Loucy (cell line): ENCODE measurements around the gene PTPRQ.
"Not testable (repeated sequence)": the region's sequence is repeated elsewhere in the genome, so short reads cannot be mapped to it uniquely, and the experiment has no call there.

Experiments used
- H2AFZ ChIP-seq: fragments of 200-600 bp; sonication (generic); 2 replicates; pipeline ENCODE4 v1.6.0; 2016; ENCODE audit warnings: antibody characterized with exemption, mild to moderate bottlenecking, low read length, moderate library complexity
- H3F3A ChIP-seq: fragments of 200-600 bp; 2 replicates; pipeline ENCODE4 v1.6.0; 2016; ENCODE audit warnings: antibody characterized with exemption, low read depth, mild to moderate bottlenecking
- H3K27me3 ChIP-seq: fragments of 200-600 bp; sonication (generic); 2 replicates; pipeline ENCODE4 v1.6.1; 2014; ENCODE audit warnings: low read length, mild to moderate bottlenecking; ENCODE audit not compliant: insufficient read depth, poor library complexity, severe bottlenecking
- H3K36me3 ChIP-seq: fragments of 200-600 bp; sonication (generic); 2 replicates; pipeline ENCODE4 v1.6.1; 2016; ENCODE audit warnings: low read length; ENCODE audit not compliant: insufficient read depth
- H3K4me1 ChIP-seq: fragments of 200-600 bp; sonication (generic); 2 replicates; pipeline ENCODE4 v1.5.1; 2014; ENCODE audit warnings: low read length, mild to moderate bottlenecking; ENCODE audit not compliant: insufficient read depth, poor library complexity, severe bottlenecking
- H3K4me2 ChIP-seq: fragments of 200-600 bp; sonication (generic); 2 replicates; pipeline ENCODE4 v1.6.0; 2014; ENCODE audit warnings: antibody characterized with exemption, low read length, low read depth, mild to moderate bottlenecking; ENCODE audit not compliant: poor library complexity, severe bottlenecking
- H3K4me3 ChIP-seq: fragments of 200-600 bp; sonication (generic); 2 replicates; pipeline ENCODE4 v1.5.1; 2014; ENCODE audit warnings: low read length, mild to moderate bottlenecking, mixed read lengths; ENCODE audit not compliant: poor library complexity, severe bottlenecking
- H3K79me2 ChIP-seq: fragments of 200-600 bp; sonication (generic); 2 replicates; pipeline ENCODE4 v1.6.1; 2014; ENCODE audit warnings: low read length; ENCODE audit not compliant: insufficient read depth
- H3K9ac ChIP-seq: fragments of 200-600 bp; sonication (generic); 2 replicates; pipeline ENCODE4 v1.6.0; 2014; ENCODE audit warnings: mild to moderate bottlenecking, low read depth, low read length, moderate library complexity; ENCODE audit not compliant: poor library complexity, severe bottlenecking
- H3K9me2 ChIP-seq: fragments of 200-600 bp; sonication (generic); replicated peaks from 2 replicates; pipeline ENCODE4 v1.6.1; 2016; ENCODE audit warnings: low read depth, low read length, mixed read lengths
- H3K9me3 ChIP-seq: fragments of 200-600 bp; sonication (generic); 2 replicates; pipeline ENCODE4 v1.6.1; 2014; ENCODE audit warnings: mild to moderate bottlenecking, antibody characterized with exemption, low read length, low read depth; ENCODE audit not compliant: insufficient read depth
- H4K20me1 ChIP-seq: fragments of 200-600 bp; sonication (generic); 2 replicates; pipeline ENCODE4 v1.6.0; 2014; ENCODE audit warnings: antibody characterized with exemption, low read length, mild to moderate bottlenecking; ENCODE audit not compliant: insufficient read depth, poor library complexity, severe bottlenecking
- EZH2phosphoT487 ChIP-seq: fragments of 200-600 bp; IDR thresholded peaks from 2 replicates; pipeline ENCODE4 v1.6.1; 2018; ENCODE audit warnings: antibody characterized with exemption, mild to moderate bottlenecking, moderate library complexity, borderline replicate concordance
- TF ChIP-seq, protein P1 (sequence below): fragments of 200-600 bp; sonication (generic); conservative IDR thresholded peaks from 2 replicates; pipeline ENCODE4 v1.5.1; 2014; ENCODE audit warnings: mild to moderate bottlenecking, antibody characterized with exemption, low read length

Gene PTPRQ

DNA sequence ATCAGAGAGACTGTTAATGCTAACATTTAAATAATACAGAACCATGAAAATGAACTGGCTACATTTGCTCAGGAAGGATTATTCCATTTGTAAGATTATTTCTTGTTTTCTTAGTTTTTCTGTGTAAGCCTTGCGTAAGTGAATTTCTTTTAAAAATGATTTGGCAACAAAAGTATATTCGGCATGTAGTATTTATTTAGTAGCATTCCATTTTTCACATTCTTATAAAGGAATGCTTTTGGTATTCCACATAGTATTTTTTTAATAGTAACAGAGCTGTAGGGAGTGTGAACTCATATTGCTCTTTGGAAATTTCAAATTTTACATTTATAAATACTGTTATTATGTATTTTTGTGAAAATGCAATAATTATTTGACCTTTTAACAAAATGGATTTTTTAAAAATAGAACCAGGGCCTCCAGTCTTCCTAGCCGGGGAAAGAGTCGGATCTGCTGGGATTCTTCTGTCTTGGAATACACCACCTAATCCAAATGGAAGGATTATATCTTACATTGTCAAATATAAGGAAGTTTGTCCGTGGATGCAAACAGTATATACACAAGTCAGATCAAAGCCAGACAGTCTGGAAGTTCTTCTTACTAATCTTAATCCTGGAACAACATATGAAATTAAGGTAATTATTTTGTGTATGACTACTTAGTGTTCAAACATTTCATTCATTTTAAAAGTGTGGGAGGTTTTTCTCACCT is 1.2 kb downstream of the PTPRQ start:
- Histone ChIP-seq H3K9me2 (no peaks in the 10 kb centered on the region), H3K4me1 (no peaks in the 10 kb centered on the region), H2AFZ (no peak overlapping the region), H3F3A (no peaks in the 10 kb centered on the region), H4K20me1 (no peaks in the 10 kb centered on the region), H3K4me3 (no peak overlapping the region), H3K79me2 (no peaks in the 10 kb centered on the region), H3K9me3 (no peaks in the 10 kb centered on the region), H3K4me2 (no peak overlapping the region), H3K36me3 (no peaks in the 10 kb centered on the region), H3K27me3 (no peaks in the 10 kb centered on the region), H3K9ac (no peak overlapping the region)
- TF ChIP-seq EZH2phosphoT487: no peak
- TF ChIP-seq, protein P1, sequence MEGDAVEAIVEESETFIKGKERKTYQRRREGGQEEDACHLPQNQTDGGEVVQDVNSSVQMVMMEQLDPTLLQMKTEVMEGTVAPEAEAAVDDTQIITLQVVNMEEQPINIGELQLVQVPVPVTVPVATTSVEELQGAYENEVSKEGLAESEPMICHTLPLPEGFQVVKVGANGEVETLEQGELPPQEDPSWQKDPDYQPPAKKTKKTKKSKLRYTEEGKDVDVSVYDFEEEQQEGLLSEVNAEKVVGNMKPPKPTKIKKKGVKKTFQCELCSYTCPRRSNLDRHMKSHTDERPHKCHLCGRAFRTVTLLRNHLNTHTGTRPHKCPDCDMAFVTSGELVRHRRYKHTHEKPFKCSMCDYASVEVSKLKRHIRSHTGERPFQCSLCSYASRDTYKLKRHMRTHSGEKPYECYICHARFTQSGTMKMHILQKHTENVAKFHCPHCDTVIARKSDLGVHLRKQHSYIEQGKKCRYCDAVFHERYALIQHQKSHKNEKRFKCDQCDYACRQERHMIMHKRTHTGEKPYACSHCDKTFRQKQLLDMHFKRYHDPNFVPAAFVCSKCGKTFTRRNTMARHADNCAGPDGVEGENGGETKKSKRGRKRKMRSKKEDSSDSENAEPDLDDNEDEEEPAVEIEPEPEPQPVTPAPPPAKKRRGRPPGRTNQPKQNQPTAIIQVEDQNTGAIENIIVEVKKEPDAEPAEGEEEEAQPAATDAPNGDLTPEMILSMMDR: no peak

DNA sequence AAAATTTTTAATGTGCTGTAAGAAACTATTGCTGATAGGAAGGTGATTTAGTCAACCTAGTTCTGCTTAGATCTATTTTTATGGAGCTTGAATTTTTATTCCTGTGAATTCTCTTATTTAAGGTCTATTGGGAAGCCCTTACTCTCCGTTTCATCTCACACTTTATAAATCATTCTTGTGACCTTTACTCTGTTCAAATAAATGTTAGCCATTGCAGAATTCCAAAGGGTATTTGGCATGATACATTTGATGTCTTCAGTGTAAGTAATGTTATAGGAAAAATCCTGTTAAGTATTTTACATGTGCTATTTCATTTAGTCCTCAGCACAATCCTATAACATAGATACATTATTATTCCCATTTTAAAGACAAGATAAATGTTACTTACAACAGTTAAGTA is 12.5 kb downstream of the PTPRQ start:
- H3K9me3 ChIP-seq: no peaks in the 10 kb centered on the region

DNA sequence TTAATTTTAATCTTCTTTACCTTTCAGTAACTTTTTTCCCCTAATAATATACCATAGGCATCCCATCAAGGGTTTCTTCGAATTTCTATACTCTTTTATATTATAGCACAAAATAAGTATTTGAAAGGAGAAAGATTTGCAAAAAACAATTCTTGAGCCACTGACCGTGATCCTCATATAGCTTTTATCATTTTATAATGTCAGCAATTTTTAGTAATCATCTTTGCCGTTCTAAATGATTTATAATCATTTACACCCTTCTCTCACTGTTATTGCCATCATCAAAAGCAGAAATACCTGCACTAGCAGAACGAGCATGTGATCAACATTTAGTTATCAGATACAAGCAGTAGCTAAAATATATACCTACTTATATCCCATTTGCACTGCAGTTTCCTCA is 16.9 kb downstream of the PTPRQ start:
- TF ChIP-seq, protein P1: no peak
- TF ChIP-seq EZH2phosphoT487: no peak
- Histone ChIP-seq H2AFZ (no peak overlapping the region), H3K27me3 (no peaks in the 10 kb centered on the region), H3K4me3 (no peak overlapping the region), H3K9me2 (no peaks in the 10 kb centered on the region), H3F3A (no peaks in the 10 kb centered on the region), H3K9ac (no peak overlapping the region), H3K4me1 (no peaks in the 10 kb centered on the region), H3K4me2 (no peak overlapping the region), H3K79me2 (no peaks in the 10 kb centered on the region), H4K20me1 (no peaks in the 10 kb centered on the region), H3K36me3 (no peaks in the 10 kb centered on the region), H3K9me3 (no peaks in the 10 kb centered on the region)

More for the DNA sequence above, 12.5 kb downstream of the PTPRQ start:
- no peak for TF ChIP-seq EZH2phosphoT487
- TF ChIP-seq, protein P1: no peak
- Histone ChIP-seq H3F3A (no peaks in the 10 kb centered on the region), H2AFZ (no peak overlapping the region), H3K27me3 (no peaks in the 10 kb centered on the region), H3K4me2 (no peak overlapping the region), H3K36me3 (no peaks in the 10 kb centered on the region), H3K79me2 (no peaks in the 10 kb centered on the region), H3K9me2 (no peaks in the 10 kb centered on the region), H3K4me3 (no peak overlapping the region), H3K4me1 (no peaks in the 10 kb centered on the region), H3K9ac (no peak overlapping the region), H4K20me1 (no peaks in the 10 kb centered on the region)

DNA sequence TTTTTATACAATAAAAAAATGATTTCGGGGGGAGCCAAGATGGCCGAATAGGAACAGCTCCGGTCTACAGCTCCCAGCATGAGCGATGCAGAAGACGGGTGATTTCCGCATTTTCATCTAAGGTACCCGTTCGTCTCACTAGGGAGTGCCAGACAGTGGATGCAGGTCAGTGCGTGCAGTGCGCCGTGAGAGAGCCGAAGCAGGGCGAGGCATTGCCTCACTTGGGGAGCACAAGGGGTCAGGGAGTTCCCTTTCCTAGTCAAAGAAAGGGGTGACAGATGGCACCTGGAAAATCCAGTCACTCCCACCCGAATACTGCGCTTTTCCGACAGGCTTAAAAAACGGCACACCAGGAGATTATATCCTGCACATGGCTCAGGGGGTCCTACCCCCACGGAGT is 17.8 kb downstream of the PTPRQ start:
- not testable (repeated sequence) for H3K4me1 ChIP-seq, H3K9ac ChIP-seq, H3F3A ChIP-seq, H2AFZ ChIP-seq, H3K9me3 ChIP-seq, H3K4me2 ChIP-seq, H3K79me2 ChIP-seq, H3K4me3 ChIP-seq, H4K20me1 ChIP-seq, H3K9me2 ChIP-seq, H3K27me3 ChIP-seq, H3K36me3 ChIP-seq
